GM21526 (cell line): ENCODE results near the gene TATDN3.
"Not testable (repeated sequence)": the region's sequence is repeated elsewhere in the genome, so short reads cannot be mapped to it uniquely, and the experiment has no call there.

Experiments used
- ATAC-seq: cut with Tn5 transposase; IDR thresholded peaks from one replicate; pipeline ENCODE4 v1.9.1; 2021; ENCODE audit warnings: moderate library complexity; ENCODE audit not compliant: unreplicated experiment, low FRiP score

Gene TATDN3

DNA sequence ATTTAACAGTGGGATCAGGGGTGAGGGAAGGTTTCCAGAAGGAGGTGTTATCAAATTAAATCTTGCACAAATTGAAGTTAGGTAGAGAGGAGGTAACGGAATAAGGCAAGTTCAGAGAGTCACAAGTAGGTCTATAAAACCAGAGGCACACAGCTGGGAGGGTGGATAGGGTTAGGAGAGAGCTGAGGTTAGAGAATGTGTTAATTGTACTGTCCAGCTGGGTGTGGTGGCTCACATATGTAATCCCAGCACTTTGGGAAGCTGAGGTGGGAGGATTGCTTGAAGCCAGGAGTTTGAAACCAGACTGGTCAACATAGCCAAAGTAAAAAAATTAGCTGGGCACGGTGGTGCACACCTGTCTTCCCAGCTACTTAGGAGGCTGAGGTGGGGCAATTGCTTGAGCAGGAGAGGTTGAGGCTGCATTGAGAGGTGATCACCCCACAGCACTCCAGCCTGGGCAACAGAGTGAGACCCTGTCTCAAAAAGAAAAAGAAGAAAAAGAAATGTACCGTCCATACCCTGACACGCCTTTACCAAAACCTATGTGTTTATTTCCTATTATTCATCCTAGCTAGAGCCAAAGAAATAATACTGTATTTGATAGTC lies 35.6 kb downstream of the TATDN3 start:
- no peak for ATAC-seq

DNA sequence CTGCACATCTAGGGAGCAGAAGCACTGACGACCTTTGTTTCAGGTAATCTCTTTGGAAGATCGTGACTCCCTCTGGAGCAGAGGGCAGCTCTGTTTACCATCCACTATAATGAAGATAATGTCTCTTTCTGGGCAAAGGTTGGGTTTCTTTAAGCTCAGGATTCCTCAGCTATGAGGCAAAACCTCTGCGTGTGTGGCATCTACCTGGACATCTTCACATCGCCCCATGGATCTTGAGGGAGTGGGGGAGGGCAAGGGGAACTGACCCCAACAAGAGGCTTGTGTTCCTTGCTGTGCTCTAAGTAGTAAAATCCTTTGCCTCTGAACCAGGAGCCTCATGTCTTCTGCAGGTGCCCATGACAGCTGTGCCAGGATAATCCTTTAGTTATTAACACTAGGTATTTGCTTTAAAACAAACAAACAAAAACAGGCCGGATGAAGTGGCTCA lies 36.2 kb downstream of the TATDN3 start:
- ATAC-seq: no peak

DNA sequence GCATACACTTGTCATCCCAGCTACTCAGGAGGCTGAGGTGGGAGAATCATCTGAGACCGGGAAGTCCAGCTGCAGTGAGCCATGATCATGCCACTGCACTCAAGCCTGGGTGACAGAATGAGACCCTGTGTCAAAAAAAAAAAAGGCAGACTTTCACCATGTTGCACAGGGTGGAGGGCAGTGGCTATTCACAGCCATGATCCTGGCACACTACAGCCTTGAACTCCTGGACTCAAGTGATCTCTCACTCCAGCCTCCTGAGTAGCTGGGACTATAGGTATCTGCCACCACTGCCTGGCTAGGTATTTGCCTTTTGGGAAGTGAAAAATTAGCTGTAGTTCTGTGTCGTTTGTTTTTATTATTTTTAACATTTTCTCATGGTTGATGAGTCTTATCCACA lies 36.7 kb downstream of the TATDN3 start:
- no peak for ATAC-seq

DNA sequence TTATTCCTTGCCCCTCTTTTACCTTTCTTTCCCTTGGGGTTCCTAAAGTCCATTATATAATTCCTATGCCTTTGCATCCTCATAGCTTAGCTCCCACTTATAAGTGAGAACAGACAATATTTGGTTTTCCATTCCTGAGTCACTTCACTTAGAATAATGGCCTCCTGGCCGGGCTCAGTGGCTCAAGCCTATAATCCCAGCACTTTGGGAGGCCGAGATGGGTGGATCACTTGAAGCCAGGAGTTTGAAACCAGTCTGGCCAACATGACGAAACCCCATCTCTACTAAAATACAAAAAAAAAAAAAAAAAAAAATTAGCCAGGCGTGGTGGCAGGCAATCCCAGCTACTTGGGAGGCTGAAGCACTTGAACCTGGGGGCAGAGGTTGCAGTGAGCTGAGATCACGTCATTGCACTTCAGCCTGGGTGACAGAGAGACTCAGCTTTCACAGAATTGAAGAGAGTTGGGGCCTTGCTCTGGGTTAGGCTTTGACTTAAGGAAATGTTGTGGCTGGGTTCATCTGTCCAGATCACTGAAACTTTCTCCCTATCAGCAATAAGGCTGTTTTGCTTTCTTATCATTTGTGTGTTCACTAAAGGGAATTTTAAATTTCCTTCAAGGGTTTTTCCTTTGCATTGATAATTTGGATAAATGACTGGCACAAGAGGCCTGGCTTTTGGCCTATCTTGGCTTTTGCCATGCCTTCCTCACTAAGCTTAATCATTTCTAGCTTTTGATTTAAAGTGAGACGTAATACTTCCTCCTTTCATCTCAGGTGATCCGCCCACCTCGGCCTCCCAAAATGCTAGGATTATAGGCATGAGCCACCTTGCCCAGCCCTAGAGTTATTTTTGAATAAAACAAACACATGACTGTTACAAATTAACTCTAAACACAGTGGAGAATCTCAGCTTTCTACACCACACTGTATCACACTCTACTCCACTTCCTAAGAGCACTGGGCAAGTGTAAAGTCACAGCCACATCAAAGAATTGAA lies 41.8 kb downstream of the TATDN3 start:
- ATAC-seq: not testable (repeated sequence)

DNA sequence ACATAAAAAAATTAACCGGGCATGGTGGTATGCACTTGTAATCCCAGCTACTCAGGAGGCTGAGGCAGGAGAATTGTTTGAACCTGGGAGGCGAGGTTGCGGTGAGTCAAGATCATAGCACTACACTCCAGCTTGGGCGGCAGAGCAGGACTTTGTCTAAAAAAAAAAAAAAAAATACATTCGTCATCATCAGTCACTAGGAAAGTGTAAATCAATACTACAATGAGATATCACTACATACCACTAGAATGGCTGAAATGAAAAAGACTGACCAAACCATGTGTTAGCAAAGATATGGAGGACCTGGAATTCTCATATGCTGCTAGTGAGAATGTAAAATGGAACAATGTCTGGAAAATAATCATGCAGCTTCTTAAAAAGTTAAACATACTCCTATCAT lies 46.5 kb downstream of the TATDN3 start:
- ATAC-seq: no peak

DNA sequence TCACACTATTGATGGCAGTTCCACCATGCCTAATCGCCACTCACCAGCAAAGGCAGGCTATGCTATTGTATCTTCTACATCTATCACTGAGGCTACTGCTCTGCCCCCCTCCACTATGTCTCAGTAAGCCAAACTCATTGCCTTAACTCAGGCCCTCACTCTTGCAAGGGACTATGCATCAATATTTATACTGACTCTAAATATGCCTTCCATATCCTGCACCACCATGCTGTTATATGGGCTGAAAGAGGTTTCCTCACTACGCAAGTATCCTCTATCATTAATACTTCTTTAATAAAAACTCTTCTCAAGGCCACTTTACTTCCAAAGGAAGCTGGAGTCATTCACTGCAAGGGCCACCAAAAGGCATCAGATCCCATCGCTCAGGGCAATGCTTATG lies 52.8 kb downstream of the TATDN3 start:
- not testable (repeated sequence) for ATAC-seq

DNA sequence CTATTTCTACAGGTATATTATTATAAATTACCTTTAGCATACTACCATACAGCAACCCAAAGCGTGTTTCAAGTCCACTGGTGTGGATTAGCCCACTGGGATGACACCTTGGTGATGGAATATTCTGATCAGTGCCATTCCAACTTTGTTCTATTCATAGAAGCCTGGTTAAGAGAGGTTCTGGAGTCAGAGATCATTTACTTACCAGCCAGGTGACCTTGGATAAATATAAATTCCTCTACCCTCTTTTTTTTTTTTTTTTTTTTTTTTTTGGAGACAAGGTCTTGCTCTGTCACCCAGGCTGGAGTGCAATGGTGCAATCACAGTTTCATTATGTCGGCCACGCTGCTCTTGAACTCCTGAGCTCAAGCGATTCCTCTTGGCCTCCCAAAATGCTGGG lies 55.9 kb downstream of the TATDN3 start, which contains the start of gene SPATA45:
Gene SPATA45, minus strand, starts transcription at position 101 of the 400 bp plus-strand sequence. CDS start 11,500 bp downstream, outside the sequence.
- ATAC-seq: no peak

DNA sequence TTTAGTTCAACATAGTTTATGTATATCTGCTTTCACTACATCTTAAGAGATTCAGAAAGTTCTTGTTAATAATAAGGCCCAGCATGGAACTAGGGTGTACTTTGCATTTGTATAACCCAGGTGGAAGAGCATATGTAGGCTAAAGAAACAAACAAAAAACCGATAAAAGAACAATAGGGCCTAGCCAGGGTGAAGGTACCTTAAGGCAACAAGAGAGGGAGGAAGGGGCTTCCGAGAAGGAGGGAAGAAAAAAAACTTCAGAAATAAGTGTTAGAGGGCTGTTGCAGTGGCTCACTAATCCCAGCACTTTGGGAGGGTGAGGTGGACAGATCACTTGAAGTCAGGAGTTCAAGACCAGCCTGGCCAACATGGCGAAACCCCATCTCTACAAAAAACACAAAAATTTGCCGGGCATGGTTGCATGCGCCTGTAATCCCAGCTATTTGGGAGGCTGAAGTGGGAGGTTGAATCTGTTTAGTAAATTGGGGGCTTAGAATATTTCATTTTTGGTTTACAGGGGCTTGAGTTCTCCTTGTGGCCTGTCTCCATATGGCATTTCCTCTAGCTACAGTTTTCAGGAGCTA lies 60.5 kb downstream of the TATDN3 start:
- ATAC-seq: no peak

DNA sequence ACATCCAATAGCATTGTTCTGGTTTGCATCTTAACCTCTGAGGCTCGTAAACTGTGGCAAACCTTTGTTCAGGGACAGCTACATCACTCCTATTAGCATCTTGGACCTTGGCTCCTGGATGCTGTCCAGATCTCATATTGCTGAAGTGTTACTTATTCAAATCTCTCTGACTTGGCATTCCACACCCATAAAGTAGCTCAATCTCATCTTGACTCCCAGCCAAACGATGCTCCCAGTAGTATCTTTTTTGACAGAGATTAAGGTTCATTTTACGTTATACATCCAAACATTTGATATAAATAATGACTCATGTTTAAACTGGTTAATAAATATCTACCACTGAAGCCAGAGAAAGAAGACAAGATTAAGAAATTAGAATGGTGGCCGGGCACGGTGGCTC lies 62.0 kb downstream of the TATDN3 start:
- ATAC-seq: no peak

DNA sequence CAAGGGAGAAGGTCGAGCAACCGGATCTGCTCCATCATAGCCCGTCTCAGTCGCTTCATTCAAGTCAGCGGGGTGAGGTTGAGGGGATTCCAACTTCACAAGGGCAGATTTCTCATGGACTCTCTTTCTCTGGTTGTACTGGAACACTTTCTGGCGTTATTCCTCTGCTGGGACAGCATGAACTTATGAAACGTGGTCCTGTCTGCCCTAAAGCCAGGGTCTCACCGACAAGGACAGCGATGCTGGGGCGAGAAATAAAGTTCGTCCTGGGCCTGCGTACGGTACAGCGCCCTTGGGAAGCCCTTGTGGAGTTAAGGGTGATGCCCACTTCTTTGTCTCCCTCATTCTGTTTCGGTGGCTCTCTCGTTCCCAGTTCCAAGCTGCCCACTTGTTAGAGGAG lies 65.1 kb downstream of the TATDN3 start:
- ATAC-seq: no peak

DNA sequence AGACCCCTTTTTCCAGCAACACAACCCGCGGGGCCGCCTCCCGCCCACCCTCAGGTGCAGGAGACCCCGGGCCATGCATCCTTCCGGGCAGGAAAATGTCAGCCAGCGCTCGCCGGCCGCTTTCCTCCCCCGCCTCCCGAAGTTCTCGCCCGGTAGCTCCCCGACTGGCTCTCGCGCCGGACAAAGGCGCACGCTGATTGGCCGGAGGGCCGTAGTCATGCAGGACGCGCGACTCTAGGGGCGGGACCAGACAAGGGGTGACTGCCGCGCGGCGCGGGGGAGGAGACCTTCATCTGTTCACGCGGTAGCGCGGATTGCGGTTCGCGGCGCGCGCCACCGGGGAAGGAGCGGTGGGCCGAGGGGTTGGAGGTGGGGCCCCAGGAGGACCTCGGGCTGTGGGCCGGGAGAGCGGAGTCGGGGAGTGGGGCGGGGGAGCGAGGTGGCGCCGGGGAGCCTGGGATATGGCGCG lies 66.3 kb downstream of the TATDN3 start, which contains the start of gene FLVCR1:
Gene FLVCR1, plus strand, starts transcription at position 284 of the 469 bp plus-strand sequence. Its CDS starts 178 bp downstream, at position 462.
- peak; percentile 94 for ATAC-seq

DNA sequence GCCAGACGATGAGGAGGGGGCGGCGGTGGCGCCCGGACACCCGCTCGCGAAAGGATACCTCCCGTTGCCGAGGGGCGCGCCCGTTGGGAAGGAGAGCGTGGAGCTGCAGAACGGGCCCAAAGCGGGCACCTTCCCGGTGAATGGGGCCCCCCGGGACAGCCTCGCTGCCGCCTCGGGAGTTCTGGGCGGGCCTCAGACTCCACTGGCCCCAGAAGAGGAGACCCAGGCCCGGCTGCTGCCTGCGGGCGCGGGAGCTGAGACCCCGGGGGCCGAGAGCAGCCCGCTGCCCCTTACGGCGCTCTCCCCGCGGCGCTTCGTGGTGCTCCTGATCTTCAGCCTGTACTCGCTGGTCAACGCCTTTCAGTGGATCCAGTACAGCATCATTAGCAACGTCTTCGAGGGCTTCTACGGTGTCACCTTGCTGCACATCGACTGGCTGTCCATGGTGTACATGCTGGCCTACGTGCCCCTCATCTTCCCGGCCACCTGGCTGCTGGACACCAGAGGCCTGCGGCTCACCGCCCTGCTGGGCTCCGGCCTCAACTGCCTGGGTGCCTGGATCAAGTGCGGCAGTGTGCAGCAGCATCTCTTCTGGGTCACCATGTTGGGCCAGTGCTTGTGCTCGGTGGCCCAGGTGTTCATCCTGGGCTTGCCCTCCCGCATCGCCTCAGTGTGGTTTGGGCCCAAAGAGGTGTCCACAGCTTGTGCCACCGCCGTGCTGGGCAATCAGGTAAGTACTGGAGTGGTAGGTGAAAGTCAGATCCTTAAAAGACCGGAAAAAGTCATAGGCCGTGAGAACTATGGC lies 67.0 kb downstream of the TATDN3 start:
- peak; percentile 18 for ATAC-seq

DNA sequence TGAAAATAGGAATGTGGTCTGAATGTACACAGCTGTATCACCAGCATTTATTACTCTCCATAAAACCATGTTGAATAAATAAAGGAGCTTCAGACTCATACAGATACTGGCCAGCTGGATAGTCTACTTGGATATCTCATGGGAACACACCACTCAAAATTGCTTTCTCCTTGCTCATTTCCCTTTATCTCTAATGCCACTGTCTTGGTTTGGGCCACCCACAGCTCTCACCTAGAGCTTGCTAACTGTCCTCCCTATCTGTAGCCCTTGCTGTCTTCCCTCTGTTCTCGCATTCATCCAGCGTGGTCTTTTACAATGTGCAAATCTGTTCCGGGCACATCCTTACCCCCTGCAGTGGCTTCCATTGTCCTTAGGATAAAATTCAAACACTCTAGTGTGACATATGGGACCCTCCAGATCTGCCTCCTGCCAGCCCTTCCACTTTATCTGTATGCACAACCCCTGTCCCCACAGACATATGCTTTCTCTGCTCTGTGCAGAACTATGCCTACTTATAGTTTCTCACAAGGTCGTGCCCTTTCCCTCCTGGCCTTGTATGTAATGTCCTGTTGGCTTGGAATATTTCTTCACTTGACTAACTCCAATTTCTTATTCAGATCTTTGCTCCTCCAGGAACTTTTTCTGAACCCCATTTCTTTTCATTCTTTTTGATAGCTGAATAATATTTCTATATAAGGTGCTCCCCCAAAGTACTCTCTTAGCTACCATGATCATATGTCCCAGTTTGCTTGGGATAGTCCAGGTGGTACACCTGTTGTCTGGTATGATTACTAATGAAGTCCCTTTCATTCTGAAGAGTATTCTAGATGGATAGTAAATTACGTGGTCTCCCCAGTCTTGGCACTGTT lies 69.3 kb downstream of the TATDN3 start:
- ATAC-seq: no peak

DNA sequence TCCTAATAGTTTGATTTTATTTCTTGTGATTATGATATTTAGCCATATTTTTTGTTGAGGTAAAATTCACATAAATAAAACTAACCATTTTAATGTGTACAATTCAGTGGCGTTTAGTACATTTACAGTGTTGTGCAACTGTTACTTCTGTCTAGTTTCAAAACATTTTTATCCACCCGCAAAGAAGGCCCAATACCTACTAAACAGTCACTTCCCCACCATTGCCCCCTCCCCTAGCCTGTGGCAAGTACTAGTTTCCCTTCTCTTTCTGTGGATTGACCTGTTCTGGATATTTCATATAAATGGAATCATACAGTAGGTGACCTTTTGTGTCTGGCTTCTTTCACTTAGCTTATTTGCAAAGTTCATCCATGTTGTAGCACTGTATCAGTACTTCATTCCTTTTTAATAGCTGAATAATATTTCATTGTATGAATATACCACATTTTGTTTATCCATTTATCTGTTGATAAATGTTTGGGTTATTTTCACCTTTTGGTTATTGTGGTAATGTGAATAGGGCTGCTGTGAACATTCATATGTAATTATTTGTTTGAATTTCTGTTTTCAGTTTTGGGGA lies 70.5 kb downstream of the TATDN3 start:
- ATAC-seq: no peak

DNA sequence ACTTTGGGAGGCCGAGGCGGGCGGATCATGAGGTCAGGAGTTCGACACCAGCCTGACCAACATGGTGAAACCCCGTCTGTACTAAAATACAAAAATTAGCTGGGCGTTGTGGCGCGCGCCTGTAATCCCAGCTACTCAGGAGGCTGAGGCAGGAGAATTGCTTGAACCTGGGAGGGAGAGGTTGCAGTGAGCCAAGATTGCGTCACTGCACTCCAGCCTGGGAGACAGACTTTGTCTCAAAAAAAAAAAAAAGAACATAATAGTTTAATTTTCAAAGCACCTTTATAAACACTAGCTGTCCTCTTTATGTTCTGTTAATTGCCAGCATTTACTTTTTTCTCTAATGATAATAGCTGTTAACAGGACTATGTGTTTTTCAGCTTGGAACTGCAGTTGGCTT lies 71.7 kb downstream of the TATDN3 start:
- ATAC-seq: not testable (repeated sequence)

DNA sequence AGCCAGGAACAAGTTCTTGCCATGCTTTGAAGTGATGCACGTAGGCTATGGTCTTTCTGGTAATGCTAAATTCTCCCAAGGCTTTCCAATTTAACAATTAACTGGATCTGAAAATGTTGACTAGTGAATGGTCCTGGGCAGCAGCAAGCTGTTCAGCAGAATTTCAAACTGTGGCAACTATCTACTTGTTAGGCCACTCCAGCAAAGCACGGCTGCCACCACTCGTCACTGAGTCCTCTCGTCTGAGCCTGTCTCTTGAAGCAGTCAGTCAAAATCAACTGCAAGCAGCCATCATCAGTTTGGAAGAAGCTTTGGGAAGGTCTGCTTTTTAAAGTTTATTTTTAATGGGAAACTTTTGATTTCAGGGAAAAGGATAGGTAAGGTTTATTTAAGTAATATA lies 72.5 kb downstream of the TATDN3 start:
- ATAC-seq: no peak
